Neural cell (in vitro differentiated cells): ENCODE results near the gene CXCL6. TPM values are rescaled to one million over a fixed set of nuclear protein-coding genes. Genes with fewer than 3 reads are reported as not detected.

Experiments
- H2AFZ ChIP-seq: fragments of 200-600, 300-800 bp; sonication (generic), shearing (Covaris generic); 2 replicates; pipeline ENCODE4 v1.6.0; 2014; ENCODE audit warnings: low read depth, mild to moderate bottlenecking, antibody characterized with exemption, low read length, moderate library complexity
- H3F3A ChIP-seq: fragments of 200-600 bp; shearing (Covaris generic); 2 replicates; pipeline ENCODE4 v1.6.1; 2016; ENCODE audit warnings: mild to moderate bottlenecking, moderate library complexity, mixed read lengths, antibody characterized with exemption, low read length; ENCODE audit not compliant: insufficient read depth, poor library complexity, severe bottlenecking
- H3K27ac ChIP-seq: fragments of 200-600, 300-800 bp; sonication (generic), shearing (Covaris generic); 2 replicates; pipeline ENCODE4 v1.5.1; 2014; ENCODE audit warnings: mild to moderate bottlenecking, low read length, moderate library complexity
- H3K27me3 ChIP-seq: fragments of 300-800, 200-600 bp; sonication (generic), shearing (Covaris generic); 2 replicates; pipeline ENCODE4 v1.6.0; 2014; ENCODE audit warnings: mild to moderate bottlenecking, low read depth, low read length, moderate library complexity; ENCODE audit not compliant: insufficient read depth
- H3K36me3 ChIP-seq: fragments of 300-800, 200-600 bp; sonication (generic), shearing (Covaris generic); 2 replicates; pipeline ENCODE4 v1.5.1; 2014; ENCODE audit warnings: mild to moderate bottlenecking, antibody characterized with exemption, low read length, moderate library complexity; ENCODE audit not compliant: insufficient read depth
- H3K4me2 ChIP-seq: fragments of 300-800, 200-600 bp; sonication (generic), shearing (Covaris generic); 2 replicates; pipeline ENCODE4 v1.6.0; 2014; ENCODE audit warnings: mild to moderate bottlenecking, low read length
- H3K4me3 ChIP-seq: fragments of 300-800, 200-600 bp; sonication (generic), shearing (Covaris generic); 2 replicates; pipeline ENCODE4 v1.5.1; 2014; ENCODE audit warnings: mild to moderate bottlenecking, low read length, moderate library complexity
- H3K79me2 ChIP-seq: fragments of 200-600 bp; shearing (Covaris generic); replicated peaks from 2 replicates; pipeline ENCODE4 v1.6.0; 2014; ENCODE audit warnings: mild to moderate bottlenecking, low read length, moderate library complexity; ENCODE audit not compliant: insufficient read depth
- H3K9ac ChIP-seq: fragments of 300-800, 200-600 bp; sonication (generic), shearing (Covaris generic); 2 replicates; pipeline ENCODE4 v1.6.1; 2016; ENCODE audit warnings: mild to moderate bottlenecking, low read length, mixed read lengths
- H3K9me2 ChIP-seq: fragments of 200-600 bp; shearing (Covaris generic); 2 replicates; pipeline ENCODE4 v1.6.1; 2016; ENCODE audit warnings: mild to moderate bottlenecking, low read length, mixed read lengths; ENCODE audit not compliant: insufficient read depth
- H3K9me3 ChIP-seq: fragments of 200-600, 300-800 bp; sonication (generic), shearing (Covaris generic); 2 replicates; pipeline ENCODE4 v1.6.1; 2016; ENCODE audit warnings: mild to moderate bottlenecking, mixed run types, low read length, moderate library complexity, mixed read lengths
- H4K20me1 ChIP-seq: fragments of 200-600 bp; shearing (Covaris generic); 2 replicates; pipeline ENCODE4 v1.6.1; 2016; ENCODE audit warnings: mild to moderate bottlenecking, mixed run types; ENCODE audit not compliant: insufficient read depth
- EP300 ChIP-seq: fragments of 450-650 bp; conservative IDR thresholded peaks from 2 replicates; pipeline ENCODE4 v1.6.1; 2014; ENCODE audit warnings: antibody characterized with exemption, mild to moderate bottlenecking, moderate library complexity; ENCODE audit not compliant: poor library complexity, severe bottlenecking
- EZH2 ChIP-seq: fragments of 200-600, 300-800 bp; shearing (Covaris generic), sonication (generic); IDR thresholded peaks from 2 replicates; pipeline ENCODE4 v1.6.1; 2014; ENCODE audit warnings: antibody characterized with exemption, low read length, borderline replicate concordance, mild to moderate bottlenecking; ENCODE audit not compliant: insufficient read depth, poor library complexity, severe bottlenecking
- MXI1 ChIP-seq: fragments of 450-650 bp; conservative IDR thresholded peaks from 2 replicates; pipeline ENCODE4 v1.6.1; 2014; ENCODE audit warnings: antibody characterized with exemption, mild to moderate bottlenecking; ENCODE audit not compliant: poor library complexity, severe bottlenecking
- POLR2AphosphoS5 ChIP-seq: IDR thresholded peaks from 2 replicates; pipeline ENCODE4 v1.6.1; 2012
- RAD21 ChIP-seq: fragments of 450-650 bp; conservative IDR thresholded peaks from 2 replicates; pipeline ENCODE4 v1.6.1; 2014; ENCODE audit warnings: antibody characterized with exemption, mild to moderate bottlenecking, moderate library complexity
- SMC3 ChIP-seq: fragments of 450-650 bp; conservative IDR thresholded peaks from 2 replicates; pipeline ENCODE4 v1.6.1; 2014; ENCODE audit warnings: antibody characterized with exemption, mild to moderate bottlenecking, moderate library complexity; ENCODE audit not compliant: poor library complexity
- TAF1 ChIP-seq: IDR thresholded peaks from 2 replicates; pipeline ENCODE4 v1.6.1; 2012; ENCODE audit warnings: low read depth
- polyA plus RNA-seq: library from polyadenylated mRNA; depleted of rRNA; stranded (reverse); fragments of >200 nt; gene quantifications from 2 replicates; pipeline ENCODE4 v1.2.3, GENCODE V29; 2014
- TF ChIP-seq, protein P1 (sequence below): fragments of 450-650 bp; IDR thresholded peaks from 2 replicates; pipeline ENCODE4 v1.5.1; 2014; ENCODE audit warnings: antibody characterized with exemption, mild to moderate bottlenecking, moderate library complexity; ENCODE audit not compliant: poor library complexity, severe bottlenecking
- TF ChIP-seq, protein P2 (sequence below): IDR thresholded peaks from 2 replicates; pipeline ENCODE4 v1.6.1; 2012; ENCODE audit warnings: borderline replicate concordance

CXCL6 gene
- polyA plus RNA-seq, 1 donor from 2014 or later = not detected

DNA sequence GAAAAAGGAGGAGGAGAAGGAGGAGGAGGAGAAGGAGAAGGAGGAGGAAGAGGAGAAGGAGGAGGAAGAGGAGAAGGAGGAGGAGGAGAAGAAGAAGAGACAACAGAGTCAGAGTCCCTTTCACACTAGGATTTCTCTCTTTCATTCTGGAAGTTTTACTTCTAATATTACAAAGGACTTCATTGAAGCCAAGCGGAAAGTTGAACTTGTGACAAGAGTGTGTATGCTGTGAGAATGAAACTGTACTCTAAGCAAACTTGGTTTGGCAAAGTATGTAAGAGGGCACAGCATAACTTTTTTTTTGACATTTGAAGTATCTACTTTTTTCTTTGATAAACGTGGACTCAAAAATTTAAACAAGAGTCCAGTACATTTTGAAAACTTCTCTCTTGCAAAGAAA, 48.1 kb upstream of the CXCL6 start:
- H3K27me3 ChIP-seq = no peaks in the 10 kb centered on the region
- H3K79me2 ChIP-seq = no peaks in the 10 kb centered on the region
- no peak overlapping the region for H3K4me3 ChIP-seq
- no peak overlapping the region for H3K4me2 ChIP-seq
- no peaks in the 10 kb centered on the region for H3F3A ChIP-seq
- H3K36me3 ChIP-seq = no peaks in the 10 kb centered on the region
- no peak overlapping the region for H2AFZ ChIP-seq
- H4K20me1 ChIP-seq = no peaks in the 10 kb centered on the region
- H3K27ac ChIP-seq = no peak overlapping the region
- H3K9ac ChIP-seq = no peak overlapping the region
- H3K9me3 ChIP-seq = no peaks in the 10 kb centered on the region
- H3K9me2 ChIP-seq = no peaks in the 10 kb centered on the region
- TF ChIP-seq RAD21 = no peak
- TF ChIP-seq TAF1 = no peak
- TF ChIP-seq EP300 = no peak
- TF ChIP-seq POLR2AphosphoS5 = no peak
- no peak for TF ChIP-seq MXI1
- no peak for TF ChIP-seq EZH2
- no peak for TF ChIP-seq SMC3
- TF ChIP-seq, protein P1, sequence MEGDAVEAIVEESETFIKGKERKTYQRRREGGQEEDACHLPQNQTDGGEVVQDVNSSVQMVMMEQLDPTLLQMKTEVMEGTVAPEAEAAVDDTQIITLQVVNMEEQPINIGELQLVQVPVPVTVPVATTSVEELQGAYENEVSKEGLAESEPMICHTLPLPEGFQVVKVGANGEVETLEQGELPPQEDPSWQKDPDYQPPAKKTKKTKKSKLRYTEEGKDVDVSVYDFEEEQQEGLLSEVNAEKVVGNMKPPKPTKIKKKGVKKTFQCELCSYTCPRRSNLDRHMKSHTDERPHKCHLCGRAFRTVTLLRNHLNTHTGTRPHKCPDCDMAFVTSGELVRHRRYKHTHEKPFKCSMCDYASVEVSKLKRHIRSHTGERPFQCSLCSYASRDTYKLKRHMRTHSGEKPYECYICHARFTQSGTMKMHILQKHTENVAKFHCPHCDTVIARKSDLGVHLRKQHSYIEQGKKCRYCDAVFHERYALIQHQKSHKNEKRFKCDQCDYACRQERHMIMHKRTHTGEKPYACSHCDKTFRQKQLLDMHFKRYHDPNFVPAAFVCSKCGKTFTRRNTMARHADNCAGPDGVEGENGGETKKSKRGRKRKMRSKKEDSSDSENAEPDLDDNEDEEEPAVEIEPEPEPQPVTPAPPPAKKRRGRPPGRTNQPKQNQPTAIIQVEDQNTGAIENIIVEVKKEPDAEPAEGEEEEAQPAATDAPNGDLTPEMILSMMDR = no peak
- TF ChIP-seq, protein P2, sequence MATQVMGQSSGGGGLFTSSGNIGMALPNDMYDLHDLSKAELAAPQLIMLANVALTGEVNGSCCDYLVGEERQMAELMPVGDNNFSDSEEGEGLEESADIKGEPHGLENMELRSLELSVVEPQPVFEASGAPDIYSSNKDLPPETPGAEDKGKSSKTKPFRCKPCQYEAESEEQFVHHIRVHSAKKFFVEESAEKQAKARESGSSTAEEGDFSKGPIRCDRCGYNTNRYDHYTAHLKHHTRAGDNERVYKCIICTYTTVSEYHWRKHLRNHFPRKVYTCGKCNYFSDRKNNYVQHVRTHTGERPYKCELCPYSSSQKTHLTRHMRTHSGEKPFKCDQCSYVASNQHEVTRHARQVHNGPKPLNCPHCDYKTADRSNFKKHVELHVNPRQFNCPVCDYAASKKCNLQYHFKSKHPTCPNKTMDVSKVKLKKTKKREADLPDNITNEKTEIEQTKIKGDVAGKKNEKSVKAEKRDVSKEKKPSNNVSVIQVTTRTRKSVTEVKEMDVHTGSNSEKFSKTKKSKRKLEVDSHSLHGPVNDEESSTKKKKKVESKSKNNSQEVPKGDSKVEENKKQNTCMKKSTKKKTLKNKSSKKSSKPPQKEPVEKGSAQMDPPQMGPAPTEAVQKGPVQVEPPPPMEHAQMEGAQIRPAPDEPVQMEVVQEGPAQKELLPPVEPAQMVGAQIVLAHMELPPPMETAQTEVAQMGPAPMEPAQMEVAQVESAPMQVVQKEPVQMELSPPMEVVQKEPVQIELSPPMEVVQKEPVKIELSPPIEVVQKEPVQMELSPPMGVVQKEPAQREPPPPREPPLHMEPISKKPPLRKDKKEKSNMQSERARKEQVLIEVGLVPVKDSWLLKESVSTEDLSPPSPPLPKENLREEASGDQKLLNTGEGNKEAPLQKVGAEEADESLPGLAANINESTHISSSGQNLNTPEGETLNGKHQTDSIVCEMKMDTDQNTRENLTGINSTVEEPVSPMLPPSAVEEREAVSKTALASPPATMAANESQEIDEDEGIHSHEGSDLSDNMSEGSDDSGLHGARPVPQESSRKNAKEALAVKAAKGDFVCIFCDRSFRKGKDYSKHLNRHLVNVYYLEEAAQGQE = no peak

DNA sequence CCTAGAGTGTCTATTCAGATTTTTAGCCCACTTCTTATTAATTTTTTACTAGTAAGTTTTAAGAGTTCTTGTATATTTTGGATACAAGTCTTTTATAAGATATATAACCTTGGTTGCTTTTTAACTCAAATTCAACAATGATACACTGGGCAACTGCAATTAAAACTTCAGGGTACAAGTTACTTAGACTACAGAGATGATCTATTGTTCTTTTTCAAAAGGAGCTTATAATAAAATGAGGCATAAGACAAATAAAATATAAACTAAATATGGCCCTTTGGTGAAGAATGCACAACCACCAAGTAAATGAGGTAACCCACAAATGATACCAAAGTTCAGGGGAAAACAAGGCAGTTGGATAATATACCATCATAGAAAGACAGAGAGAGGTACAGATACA, 37.6 kb upstream of the CXCL6 start:
- no peak overlapping the region for H2AFZ ChIP-seq
- no peak overlapping the region for H3K4me3 ChIP-seq
- H4K20me1 ChIP-seq = no peaks in the 10 kb centered on the region
- TF ChIP-seq, protein P2 = no peak
- TF ChIP-seq POLR2AphosphoS5 = no peak
- TF ChIP-seq, protein P1 = no peak
- no peak for TF ChIP-seq SMC3
- TF ChIP-seq EP300 = no peak
- H3K9ac ChIP-seq = no peak overlapping the region
- no peaks in the 10 kb centered on the region for H3K9me3 ChIP-seq
- no peak overlapping the region for H3K4me2 ChIP-seq
- no peaks in the 10 kb centered on the region for H3K36me3 ChIP-seq
- no peaks in the 10 kb centered on the region for H3F3A ChIP-seq
- no peaks in the 10 kb centered on the region for H3K79me2 ChIP-seq
- no peaks in the 10 kb centered on the region for H3K27me3 ChIP-seq
- no peak overlapping the region for H3K27ac ChIP-seq
- H3K9me2 ChIP-seq = no peaks in the 10 kb centered on the region
